ENCODE measurements around the gene CSTB.
"Not testable (repeated sequence)": the region's sequence is repeated elsewhere in the genome, so short reads cannot be mapped to it uniquely, and the experiment has no call there.

Gene CSTB, protein sequence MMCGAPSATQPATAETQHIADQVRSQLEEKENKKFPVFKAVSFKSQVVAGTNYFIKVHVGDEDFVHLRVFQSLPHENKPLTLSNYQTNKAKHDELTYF

DNA sequence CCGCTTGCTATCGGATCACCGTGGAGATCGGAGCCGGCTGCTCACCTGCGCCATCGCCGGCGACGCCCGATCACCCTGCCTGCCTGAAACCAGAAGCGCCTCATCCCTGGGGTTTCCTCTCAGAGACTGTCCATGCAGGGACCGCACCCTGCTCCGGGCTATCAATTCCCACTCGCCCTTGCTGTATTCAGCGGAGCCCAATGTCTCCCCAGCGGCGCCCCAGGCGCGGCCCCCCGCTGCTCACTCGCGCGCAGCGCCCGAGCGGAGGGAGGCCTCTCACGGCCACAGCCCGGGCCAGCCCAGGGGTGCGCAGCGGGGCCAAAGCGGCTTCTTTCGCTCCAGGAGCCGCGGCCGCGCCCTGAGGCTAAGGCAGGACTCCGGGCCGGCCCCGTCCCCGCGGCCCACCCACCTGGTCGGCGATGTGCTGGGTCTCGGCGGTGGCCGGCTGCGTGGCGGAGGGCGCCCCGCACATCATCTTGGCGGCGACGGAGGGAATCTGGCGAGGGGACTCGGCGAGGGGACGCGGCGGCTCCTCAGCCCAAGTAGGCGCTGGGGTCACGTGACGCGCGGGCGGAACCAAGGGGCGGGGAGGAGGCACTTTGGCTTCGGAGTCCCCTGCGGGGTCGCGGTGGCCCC, at the start of gene CSTB:
TSS of gene CSTB (minus strand) at position 514 of the 636 bp plus-strand sequence. CDS start at position 475, 39 bp downstream.
- FAIRE-seq = no peak

DNA sequence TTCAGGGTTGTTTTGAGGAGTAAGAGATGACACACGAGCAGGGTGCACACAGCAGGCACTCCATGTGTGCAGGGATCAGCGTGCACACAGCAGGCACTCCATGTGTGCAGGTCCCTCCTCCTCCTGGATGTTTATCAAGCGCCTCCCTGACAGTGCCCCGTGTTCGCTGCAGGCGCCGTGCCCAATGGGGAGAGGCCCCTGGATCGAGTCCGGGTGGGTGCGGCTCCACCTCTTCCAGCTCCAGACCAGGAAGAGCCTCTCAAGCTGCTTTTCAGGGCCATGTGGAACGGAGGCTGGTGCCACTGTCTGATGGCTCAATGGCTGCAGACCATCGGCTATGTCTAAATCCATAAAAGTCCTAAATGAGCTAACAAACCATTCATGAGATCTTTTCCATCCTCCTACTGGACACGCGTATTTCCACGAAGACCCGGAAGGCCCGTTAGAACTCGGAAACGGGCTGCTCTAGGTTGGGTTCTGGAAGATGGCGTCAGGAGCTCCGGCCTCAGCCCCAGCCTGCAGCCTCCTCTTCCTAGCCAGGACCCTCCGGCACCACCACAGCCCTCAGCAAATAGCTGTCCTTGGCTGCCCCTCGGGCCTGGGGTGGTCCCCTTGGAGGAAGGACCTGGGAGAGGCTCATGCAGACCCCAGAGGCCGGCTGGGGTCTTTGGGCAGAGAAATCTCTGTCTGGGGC, 49.3 kb upstream of the CSTB start:
- FAIRE-seq = no peak

DNA sequence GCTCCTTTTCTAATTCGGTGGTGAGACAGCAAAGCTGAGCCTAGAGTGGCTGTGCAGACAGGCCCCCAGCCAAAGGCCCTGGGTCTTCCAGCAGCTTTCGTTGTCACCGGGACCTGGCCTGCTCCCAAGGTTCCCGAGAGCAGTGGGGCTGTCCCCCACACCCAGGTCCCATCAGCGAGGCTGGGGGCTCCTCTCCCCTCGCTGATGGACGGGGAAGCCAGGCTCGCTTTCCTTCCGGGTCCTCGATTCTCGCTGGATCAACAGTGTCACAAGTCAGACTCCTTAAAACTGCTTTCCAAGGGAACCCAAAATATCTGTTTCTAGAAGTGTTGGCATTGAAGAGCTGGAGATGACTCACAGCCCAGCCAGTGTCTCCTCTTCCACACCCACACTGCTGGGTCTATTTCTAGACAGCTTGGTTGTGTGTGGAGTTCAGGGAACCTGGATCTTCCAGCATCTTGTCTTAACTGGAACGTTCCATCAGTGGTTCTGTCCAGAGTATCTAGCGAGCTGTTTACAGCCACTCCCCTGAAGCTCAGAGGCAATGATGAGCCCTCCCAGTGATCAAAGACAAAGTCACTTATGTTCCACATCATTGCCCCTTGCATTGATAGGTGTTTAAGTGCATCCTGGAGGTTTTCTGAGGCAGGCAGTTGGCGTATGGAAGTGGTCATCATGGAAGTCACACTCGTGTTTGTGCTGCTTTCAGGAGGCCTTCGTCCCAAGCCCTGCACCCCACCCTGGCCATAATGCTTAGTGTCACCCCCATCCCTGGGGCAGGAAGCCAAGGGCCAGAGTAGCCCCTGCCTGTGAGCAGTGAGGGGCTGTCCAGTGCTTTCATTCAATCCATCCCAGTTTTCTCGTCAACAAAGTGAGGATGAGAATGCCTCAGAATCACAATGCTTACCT, 48.5 kb upstream of the CSTB start:
- no peak for FAIRE-seq

DNA sequence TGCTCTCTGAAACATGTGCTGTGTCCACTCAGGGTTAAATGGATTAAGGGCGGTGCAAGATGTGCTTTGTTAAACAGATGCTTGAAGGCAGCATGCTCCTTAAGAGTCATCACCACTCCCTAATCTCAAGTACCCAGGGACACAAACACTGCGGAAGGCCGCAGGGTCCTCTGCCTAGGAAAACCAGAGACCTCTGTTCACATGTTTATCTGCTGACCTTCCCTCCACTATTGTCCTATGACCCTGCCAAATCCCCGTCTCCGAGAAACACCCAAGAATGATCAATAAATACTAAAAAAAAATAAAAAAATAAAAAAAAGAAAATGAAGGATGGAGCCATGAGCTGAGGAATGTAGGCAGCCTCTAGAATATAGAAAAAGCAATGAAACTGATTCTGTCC, 46.6 kb upstream of the CSTB start:
- not testable (repeated sequence) for FAIRE-seq

DNA sequence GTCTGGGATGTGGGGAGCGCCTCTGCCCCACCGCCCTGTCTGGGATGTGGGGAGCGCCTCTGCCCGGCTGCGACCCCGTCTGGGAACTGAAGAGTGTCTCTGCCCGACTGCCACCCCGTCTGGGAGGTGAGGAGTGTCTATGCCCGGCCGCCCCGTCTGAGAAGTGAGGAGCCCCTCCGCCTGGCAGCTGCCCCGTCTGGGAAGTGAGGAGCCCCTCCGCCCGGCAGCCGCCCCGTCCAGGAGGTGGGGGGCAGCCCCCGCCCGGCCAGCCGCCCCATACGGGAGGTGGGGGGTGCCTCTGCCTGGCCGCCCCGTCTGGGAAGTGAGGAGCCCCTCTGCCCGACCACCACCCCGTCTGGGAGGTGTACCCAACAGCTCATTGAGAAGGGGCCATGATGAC, 46.1 kb upstream of the CSTB start:
- FAIRE-seq = not testable (repeated sequence)

DNA sequence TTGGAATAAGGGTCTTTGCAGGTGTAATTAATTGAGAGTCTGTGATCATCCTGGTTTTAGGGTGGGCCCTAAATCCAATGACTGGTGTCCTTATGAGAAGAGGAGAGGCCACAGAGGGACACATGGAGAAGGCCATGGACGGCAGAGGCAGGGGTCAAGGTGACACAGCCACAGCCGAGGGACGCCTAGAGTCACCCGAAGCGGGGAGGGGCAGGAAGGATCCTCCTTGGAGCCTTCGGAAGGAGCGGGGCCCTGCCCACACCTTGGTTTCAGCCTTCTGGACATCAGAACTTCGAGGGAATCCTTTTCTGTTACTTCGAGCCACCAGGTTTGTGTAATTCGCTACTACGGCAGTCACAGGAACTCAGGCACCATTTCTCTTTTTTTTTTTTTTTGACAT, 44.4 kb upstream of the CSTB start:
- no peak for FAIRE-seq

DNA sequence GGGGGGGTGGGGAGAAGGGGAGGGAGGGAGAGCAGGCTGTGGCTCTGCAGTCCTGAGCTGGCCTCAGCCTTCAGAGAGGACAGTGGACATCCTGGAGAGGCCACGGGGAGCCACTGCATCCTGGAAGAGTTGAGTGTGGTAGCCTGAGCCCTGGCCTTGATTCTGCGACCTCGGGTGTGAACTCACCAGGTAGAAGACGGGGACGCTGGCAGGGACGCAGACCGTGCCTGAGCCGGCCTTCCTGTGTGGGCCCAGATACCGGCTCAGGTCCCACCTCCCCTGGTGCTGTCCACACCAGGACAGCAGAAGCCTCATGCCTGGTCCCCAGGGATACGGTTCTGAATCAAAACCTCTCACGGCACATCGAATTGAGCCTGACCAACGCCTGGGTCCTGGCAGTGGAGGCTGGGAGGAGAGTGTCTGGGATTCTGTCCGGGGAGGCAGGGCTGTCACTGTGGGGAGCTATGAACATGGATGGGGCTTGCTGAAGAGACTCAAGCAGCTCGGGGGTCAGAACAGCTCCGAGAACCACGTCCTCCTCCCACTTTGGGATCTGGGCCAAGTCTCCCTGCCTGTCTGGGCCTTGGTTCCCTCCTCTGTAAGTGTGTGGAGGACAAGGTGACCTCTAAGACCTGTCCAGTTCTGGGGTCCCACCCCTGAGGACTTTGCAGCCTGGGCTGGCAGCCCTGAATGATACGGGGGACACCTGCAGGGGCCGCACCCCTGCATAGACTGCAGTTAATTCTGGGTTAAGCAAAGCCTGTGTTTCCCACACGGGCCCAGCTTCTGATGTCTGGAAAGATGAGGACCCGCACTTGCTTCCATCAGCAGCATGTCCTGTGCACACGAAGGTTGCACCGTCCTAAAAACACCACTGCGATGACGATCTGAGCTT, 43.6 kb upstream of the CSTB start:
- FAIRE-seq = no peak

DNA sequence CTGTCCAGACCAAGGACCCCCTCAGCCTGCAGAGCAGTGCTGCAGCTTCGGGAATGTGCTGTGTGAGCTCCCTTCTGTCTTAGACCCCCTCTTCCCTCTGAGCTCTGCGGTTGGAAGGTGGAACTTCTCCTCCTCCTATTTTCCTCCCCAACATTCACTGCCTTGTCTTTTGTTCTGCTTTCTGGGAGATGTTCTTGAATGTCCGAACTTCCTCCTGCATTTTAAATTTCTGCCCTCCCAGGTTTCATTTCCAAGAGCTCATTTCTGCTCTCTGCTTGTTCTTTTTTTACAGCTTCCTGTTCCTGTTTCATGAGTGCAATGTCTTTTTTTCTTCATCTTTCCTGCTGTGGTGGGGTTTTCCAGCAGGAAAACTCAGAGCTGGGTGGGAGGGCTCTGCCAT, 42.6 kb upstream of the CSTB start:
- FAIRE-seq = no peak

DNA sequence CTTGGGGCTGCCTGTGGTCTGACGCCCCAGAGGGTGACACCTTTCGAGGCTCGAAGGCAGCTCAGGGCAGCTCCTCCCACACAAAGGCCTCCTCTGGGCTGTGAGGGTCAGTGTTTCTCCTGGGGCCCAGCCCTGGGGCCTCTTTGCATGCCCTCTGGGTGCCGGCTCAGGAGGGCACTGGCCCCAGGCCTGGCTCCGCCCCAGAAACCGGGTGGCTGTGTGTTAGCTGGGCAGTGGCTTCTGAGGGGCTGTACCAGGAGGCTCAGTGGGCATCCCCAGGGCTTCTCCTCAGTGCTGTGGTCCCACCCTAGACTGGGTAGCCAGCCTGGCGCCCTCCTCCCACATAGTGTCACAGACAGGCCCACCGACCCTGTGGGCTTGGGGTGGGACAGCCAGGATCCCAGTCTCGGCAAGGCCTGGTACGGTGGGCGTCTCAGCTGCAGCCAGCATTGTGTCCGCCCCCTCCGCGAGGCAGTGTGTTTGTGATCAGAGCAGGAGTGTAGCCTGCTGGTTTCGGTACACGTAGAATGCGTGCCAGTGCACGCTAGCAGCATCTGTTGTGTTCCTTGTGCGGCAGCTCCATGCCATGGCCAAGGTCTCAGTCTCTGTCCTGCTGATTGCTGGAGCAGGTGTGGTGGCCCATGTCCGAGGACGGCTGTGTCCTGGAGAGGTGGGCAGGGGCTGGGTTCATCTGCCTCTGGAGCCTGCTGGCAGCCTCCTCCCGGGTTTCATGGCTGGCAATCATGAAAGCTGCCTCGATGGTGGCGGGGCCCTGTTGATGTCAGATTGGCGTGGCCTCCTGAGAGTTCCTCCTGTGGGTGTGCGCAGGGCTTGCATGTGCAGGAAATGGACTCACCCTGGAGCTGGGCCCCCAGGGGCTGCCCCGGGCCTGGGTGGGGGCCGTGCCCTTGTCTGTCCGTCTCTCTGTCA, 41.3 kb upstream of the CSTB start:
- no peak for FAIRE-seq

DNA sequence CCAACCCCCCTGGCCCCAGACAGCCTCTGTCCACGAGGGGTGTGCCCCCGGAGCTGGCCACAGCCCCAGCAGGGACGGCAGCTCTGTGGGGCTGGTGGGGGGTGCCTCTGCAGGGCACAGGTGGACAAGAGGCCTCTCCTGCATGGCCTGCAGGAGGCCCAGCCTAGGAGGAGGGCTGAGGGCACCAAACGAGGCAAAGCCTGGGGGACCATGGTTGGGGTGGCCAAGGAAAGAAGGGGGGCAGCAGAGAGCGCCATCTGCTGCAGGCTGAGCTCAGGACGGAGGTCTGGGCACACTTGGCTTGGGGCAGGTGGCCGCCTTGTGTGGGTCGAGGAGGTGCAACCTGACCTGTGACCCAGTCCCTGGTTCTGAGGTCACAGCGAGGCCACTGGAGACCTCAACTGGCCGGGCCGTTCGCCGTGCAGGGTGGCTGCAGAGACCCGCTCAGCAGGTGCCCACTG, 40.5 kb upstream of the CSTB start:
- no peak for FAIRE-seq

DNA sequence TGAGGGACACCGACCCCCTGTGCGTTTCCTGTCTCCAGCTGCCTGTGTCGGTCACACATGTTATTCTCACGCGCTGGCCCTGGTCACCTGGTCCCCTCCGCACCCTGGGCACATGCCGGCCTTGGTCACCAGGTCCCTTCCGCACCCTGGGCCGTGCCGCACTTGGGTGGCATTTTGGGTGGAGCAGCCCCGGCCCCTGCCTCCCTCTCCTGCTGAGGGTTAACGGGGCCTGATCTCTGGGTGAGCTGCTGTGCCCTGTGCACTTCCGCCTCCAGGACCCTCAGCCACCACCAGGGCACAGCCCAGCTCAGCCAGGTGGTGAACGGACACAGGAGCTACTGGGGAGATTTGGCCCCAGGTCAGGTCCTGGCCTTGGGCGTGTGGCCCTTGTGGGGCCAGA, 39.9 kb upstream of the CSTB start:
- no peak for FAIRE-seq

DNA sequence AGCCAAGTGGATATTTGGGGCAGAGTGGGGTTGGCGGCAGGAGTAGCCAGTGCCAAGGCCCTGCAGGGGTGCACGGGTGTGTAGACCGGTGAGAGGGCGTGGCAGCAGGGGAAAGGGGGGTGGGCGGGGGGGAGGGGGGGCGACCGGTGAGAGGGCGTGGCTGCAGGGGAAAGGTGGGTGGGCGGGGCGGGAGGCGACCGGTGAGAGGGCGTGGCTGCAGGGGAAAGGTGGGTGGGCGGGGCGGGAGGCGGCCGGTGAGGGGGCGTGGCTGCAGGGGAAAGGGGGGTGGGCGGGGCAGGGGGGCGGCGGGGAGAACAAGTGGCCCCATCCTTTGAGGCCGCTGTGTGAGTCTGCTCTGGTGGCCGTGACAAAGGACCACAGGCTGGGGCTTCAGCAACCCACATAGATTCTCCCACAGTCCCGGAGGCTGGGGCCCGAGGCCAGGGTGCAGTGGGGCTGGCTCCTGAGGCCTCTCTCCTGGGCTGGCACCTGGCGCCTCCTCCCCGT, 39.1 kb upstream of the CSTB start:
- no peak for FAIRE-seq

DNA sequence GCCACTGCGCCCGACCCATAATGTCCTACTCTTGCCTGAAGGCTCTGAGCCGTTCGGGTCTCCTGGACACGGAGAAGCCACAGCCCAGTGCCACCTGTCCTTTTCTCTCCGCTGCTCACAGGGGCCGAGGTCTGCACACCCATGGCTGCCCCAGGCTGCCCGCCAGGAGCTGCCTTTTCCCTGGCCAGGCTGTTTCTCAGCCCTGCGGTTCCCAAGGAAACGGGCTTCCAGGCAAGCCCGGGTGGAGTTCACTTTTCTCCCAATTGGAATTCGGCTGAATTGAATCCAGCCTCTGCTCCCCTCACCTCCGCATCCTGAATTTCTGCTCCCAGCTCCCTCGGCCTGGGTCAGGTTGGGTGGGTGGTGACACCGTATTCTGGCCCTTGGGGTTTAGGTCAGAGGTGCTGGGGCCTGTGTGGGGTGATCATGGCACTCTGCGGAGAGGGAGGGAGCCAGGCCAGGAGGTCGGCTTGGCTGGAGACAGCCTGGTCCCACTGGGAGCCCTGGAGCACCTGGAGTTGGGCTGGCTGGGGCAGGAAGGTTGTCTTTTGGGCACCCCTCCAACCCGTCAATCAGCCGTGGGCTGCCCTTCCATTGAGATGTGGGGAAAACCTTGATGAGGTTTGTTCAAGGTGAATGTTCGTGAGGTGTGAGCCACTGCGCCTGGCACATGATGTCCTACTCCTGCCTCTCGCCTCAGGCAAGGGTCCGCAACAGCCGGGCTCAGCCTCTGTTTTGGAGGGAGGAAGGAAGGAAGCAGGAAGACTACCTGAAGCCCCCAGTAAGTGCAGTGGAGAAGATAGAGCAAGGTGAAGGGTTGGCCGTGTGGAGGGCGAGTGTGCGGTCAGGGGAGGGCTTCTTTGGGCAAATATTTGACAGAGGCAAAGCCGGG, 38.4 kb upstream of the CSTB start:
- FAIRE-seq = no peak

DNA sequence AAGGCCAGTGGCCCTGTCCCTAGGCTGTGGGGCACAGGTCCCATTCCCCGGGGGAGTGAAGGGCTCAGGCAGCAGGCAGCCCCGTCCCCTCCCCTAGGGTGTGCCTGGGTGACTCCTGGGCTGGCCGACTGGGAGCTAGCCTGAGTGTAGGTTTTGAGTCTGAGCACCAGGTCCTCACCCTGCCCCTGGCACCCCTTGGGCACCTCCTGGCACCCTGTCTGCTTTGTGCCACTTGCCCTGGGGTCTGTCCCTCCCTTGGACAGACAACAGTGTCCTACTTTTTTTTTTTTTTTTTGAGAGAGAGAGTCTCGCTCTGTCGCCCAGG, 37.5 kb upstream of the CSTB start:
- no peak for FAIRE-seq

DNA sequence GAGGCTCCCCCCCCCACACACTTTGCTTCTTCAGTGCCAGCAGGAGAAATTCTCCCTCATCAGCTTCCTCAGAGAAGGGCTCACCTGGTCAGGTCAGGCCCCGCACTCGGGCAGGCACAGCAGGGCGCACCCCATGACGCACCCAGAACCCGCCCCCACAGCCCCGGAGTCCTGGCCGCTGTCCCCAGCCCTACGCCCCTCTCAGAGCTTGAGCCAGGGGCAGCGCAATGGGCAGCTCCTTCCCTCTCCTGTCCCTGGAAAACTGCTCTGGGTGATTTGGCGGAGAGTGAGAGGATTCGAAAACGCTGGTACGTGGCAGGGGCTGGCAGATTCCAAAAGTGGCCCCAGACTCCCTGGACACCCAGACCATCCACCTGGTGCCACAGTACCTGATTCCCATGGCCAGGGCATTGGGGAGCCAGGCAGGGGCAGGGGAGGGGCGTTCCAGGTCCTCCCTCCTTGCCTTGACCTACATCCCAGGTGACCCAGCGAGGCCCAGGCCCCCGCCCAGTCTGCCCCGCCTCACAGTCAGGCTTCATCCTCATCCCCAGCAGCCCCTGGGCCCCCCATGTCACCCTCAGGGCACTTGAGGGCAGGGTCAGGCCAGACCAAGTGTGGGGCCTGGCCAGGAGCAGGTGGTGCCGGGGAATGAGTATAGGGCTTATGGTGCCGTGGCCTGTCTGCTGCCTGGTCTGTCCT, 37.0 kb upstream of the CSTB start:
- FAIRE-seq = no peak

DNA sequence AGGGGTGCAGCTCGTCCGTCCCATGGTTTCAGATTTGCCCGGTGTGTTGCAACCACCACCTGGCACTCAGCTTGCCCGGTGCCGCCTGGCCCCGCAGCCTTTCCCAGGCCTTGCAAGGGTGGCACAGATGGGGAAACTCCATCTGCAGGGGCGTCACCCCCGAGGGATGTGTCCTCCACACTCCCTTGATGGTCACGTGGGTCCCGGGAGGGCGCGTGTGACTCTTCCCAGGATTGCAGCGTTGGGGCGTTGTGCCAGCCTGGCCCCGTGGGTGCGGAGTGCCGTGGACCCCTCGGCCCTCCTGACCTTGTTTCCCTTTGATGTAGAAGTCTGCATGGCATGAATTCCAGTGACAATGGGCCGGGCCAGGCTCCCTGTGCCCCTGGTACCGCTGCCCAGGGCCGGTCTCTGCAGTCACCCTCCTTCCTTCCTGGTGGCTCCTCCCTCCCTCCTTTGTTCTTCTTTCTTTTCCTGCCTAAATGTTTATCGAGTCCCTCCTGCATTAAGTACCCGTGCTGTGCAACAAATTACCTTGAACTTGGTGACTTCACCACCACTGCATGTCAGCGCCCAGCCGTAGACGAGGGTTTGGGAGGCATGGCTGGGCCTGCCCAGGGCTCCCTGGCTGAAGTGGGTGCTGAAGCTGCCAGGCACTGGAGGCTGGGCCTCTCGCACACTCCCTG, 36.2 kb upstream of the CSTB start:
- FAIRE-seq = no peak

DNA sequence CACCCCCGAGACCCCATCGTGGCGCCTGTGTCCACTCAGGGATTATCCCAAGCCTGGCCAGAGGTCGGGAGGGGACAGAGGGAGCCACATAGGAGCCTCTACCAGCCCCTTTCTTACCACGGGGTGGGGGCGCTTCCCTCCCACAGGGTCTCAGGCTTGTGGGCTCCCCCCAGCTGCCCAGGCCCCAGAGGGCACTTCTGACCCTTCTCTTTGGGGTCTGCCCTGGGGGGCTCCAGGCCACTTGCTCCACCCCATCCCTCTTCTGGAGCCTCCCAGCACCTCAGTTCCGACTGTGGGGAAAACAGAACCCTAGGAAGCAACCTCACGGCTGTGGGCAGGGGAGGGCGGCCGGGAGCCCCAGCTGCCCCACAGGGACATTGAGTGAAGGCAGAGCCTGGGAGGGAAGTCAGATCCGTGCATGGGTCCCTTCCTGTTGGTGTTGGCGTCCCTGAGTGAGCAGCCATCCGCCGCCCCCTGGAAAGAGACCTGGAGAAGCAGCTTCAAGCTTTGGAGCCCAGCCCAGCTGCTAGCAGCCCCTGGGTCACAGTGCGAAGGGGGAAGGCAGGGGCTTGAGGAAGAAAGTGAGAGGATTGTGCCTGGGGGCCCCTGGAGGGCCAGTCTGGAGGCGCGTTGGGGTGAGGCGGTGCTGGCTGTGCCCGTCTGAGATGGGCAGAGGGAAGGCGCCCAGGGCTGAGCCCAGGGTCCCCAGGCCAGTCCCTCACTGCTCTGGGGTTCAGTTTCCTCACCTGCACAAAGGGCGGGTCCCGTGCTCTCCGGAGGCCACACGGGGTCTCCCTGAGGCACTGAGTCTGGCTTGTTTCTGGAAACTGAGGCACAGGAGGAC, 35.4 kb upstream of the CSTB start:
- no peak for FAIRE-seq
